ENCODE results near the gene MAU2.

MAU2 gene

DNA sequence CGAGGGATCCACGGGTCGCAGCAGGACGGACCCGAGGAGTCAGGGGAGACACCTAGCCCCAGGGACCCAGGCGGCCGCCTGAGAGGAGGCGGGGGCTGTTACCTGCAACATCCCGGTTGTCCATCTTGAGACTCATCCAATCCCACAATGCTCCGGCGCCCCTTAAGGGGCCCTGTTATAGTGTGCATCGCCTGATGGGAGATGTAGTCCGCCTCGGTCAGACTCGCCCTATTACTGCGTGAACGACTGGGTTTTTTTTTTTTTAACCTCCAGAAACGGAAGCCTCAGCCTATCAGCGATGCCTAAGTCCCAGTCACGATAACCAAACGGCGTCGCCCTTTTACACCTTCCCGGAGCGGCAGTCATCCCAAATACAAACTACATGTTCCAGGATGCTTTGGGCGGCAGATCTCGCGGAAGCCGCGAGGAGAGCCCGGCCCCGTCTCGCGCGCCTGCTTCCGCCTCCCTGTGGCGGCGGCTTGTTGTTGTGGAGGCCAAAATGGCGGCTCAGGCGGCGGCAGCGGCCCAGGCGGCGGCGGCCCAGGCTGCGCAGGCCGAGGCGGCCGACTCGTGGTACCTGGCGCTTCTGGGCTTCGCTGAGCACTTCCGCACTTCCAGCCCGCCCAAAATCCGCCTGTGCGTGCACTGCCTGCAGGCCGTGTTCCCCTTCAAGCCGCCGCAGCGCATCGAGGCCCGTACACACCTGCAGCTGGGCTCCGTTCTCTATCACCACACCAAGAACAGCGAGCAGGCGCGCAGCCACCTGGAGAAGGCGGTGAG lies at the start of gene MAU2, which contains the start of gene SUGP1:
Gene MAU2, plus strand, starts transcription at position 469 of the 780 bp plus-strand sequence. Its CDS starts 31 bp downstream, at position 500.
Gene SUGP1, minus strand, starts transcription at position 149 of the 780 bp plus-strand sequence. Its CDS starts 13 bp downstream, at position 136.
- no peak for FAIRE-seq

GRCh38 chr19:19271828-19272599 lies 48.6 kb upstream of the MAU2 start:
- no peak for FAIRE-seq

GRCh38 chr19:19274146-19274545 lies 46.5 kb upstream of the MAU2 start:
- FAIRE-seq = no peak

- FAIRE-seq = no peak
Measured at GRCh38 chr19:19274716-19275565, 45.7 kb upstream of the MAU2 start.

DNA sequence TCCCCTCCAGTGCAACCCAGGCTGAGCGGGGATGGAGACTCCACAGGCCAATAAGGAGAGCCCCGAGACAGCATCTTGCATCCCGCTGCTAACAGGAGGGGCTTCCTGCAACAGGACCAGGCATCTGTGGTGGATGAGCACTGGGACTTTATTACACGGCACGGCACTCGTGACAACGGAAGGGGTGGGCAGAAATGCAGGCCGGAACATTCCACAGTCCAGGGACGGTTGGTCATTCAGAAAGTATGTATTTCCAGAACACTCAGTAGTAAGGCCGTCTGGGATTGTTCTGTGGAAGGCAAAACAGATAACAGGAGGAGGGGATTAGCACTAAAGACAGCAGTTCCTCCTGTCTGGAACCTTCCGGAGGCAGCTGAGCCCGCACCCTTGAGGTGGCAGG lies 44.2 kb upstream of the MAU2 start:
- no peak for FAIRE-seq

DNA sequence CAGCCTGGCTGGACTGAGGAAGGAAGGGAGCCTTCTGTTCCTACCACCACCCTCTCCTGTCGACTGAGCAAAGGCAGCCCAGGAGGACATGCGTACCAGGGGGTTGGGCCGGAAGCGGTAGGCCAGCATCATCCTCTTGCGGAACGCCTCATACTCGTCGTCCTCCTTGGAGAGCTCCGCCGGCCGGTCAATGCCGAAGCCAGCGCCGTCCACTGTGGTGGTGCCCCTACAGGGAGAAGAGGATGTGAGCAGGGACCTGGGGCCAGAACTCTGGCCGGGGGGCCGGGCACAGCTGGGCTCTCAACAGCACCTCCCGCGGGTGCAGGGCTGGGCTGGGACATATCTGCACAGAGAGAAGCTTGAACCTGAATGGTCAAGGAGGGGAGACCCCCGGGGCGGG lies 43.8 kb upstream of the MAU2 start:
- FAIRE-seq = no peak

DNA sequence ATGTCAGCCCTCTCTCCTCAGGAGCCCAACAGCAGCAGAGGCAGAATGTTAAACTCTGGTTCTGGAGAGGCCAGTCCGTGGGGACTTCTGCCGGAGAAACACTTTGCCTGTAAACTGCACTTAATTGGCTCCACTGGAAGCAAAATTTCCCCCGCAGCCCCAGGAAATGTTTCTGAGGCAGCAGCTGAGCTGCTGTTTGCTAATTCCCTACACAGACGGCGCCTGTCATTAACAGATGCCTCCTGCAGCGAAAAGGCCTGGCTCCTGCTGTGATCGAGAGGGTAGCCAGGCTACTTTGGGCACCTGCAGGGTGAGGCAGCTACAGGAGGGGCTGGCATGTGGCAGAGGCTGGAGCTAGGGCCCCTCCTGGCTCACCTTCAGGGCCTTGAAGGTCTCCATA lies 42.3 kb upstream of the MAU2 start:
- FAIRE-seq = no peak

DNA sequence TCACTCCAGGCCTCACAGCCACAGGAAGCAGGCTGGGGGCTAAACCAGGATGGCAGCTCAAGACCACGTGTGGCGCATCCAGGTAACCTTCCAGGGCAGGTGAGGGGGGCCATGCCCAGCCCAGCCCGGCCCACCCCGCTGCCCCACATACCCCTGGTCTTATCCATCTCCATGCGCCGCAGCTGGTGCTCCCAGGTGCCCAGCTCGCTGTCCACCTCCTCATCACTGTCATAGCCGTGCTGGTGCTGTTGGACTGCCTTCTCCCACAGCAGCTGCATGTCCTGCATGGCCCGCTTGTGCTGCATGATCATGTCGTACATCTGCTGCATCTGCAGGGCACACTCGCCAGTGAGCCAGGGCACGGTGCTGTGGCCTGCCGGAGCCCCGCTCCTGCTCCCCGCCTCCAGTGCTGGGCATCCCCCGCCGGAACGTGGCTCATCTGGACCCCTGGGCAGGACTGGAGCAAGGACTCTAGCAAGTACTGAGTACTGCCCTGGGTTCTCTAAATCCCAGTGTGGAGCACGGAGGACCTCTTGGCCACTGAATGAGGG lies 41.5 kb upstream of the MAU2 start:
- FAIRE-seq = no peak

DNA sequence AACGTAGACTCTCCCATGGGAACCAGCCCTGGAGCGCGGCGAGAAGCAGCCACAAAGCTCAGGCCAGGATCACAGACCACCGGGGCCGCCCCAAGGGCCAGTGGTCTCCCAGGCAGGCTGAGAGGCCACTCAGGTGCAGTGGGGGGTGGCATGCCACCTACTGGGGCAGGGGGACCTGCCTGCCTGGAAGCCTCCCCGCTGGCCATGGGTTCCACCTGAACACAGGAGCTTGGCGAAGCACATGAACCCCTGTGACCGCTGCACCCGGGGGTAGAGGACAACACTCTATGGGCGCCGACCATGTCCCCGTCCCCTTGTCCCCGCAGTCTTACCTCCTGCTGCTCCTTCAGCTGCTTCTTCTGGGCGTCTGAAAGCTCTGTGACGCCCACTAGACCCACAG lies 40.8 kb upstream of the MAU2 start:
- FAIRE-seq = no peak

GRCh38 chr19:19280561-19280960 lies 40.1 kb upstream of the MAU2 start:
- FAIRE-seq = no peak

GRCh38 chr19:19285686-19286085 lies 34.9 kb upstream of the MAU2 start:
- no peak for FAIRE-seq

DNA sequence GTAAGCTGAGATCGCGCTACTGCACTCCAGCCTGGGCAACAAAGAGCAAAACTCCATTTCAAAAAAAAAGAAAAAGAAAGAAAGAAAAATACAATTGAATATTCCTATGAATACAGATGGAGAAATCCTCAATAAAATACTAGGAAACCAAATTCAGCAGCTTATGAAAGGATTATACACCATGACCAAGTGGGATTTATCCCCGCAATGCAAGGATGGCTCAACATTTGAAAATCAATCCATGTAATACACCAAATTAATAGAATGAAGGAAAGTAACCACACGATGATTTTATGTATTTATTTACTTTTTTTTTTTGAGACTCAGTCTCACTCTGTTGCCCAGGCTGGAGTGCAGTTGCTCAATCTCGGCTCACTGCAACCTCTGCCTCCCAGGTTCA lies 28.0 kb upstream of the MAU2 start:
- FAIRE-seq = no peak

DNA sequence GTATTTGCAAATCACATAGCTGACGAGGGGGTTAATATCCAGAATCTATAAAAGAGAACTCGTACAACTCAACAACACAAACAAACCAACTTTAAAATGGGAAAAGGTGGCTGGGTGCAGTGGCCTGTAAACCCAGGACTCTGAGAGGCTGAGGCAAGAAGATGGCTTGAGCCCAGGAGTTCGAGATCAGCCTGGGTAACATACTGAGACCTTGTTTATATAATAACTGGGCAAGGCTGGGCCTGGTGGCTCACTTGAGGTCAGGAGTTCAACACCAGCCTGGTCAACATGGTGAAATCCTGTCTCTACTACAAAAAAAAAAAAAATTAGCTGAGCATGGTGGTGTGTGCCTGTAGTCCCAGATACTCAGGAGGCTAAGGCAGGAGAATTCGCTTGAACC lies 25.7 kb upstream of the MAU2 start:
- FAIRE-seq = no peak

DNA sequence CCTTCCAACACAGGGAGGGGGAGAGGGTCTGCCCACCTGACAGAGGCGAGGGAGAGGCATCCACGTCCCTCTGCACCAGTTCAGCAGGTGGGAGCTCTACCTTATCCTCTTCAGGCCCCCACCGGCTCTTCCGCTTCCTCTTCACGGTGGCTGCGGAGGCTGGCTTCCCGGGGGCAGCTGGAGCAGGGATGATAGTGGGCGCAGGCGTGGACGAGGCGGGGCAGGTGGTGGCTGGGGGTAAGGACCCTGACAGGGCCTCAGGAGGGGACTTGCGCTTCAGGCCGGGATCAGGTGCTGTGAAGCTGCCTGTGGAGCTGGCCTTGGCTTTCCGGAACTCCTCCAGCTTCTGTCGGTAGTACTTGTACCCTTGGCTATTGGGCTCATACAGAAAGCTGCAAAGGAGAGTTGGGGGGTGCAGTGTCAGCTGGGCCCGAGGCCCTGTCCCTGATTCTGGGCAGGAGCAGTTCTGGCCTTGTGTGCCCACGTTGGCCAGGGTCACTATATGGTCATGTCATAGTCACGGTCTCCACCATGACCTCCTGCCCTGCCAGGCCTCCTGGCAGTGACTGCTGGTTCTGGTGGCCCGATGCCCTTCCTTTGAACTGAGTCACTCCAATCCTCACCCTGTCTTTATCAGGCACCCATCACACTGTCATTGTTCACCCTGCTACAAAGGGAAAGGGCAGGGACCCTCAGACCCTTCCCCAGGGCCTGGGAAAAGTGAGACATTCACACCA lies 23.5 kb upstream of the MAU2 start:
- no peak for FAIRE-seq

DNA sequence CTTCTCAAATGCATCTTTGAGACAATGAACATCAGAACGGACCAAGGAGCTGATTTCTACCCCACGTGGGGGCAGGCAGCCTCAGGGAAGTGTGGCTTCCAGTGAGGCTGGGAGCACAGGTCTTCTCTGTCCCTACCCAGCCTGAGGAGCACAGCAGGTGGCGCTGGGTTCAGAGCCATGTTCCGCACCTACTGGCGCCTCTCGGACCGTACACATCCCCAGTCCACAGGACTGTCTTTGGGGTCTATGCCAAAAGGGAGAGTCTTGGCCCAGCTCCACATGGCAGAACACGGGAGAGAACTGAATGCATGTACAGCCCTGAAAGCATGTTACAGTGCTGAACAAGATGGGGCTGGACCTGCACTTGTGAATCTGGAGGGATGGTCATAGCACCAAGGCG lies 22.9 kb upstream of the MAU2 start:
- FAIRE-seq = no peak

GRCh38 chr19:19300613-19301012 lies 20.0 kb upstream of the MAU2 start:
- FAIRE-seq = no peak

DNA sequence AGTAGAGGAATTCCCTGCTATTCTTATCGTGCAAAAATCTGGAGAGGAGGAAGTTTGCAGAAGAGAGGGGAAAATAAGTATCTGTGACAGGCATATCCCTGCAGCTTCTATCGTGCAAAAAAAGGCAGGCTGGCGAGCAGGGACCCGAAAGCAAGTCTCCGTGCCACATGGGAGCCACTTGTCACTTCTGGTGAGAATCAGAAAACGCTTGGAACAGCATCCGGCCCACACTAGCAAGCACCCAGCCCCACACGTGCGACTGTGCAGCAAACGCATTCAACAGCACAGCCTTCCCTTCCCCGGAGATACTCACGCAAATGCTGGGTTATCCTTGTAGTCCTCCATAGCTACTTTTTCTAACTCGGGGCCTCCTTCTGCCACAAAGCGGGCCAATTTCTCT lies 17.2 kb upstream of the MAU2 start:
- no peak for FAIRE-seq

- no peak for FAIRE-seq
Measured at GRCh38 chr19:19304186-19304965, 16.3 kb upstream of the MAU2 start.

GRCh38 chr19:19305066-19305465 lies 15.6 kb upstream of the MAU2 start:
- no peak for FAIRE-seq

GRCh38 chr19:19305696-19306095 lies 14.9 kb upstream of the MAU2 start:
- FAIRE-seq = no peak

DNA sequence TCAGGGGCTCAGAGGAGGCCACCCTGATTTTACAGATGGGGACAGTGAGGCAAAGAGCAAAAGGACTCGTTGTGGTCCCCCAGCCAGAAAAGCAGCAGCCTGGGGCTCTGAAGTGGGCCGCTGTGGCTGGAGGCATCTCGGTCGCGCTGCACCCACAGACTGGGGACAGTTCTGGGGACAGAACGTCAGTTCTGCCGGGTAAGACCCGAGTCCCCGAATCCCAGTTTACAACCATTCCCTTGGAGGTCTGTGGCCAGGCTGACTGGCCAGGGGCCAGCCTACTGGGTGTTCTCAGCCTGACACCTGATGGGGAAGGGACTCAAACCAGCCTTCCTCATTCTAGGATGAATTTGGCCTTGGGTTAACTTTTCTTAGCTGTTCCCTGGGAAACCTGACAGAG lies 14.4 kb upstream of the MAU2 start:
- FAIRE-seq = no peak

Measured in endometrium (tissue), 2 donors.